Hepatocyte (in vitro differentiated cells): ENCODE data around the gene SMIM28.

Source experiments
- EZH2 ChIP-seq: fragments of 200-600 bp; sonication (generic); IDR thresholded peaks from 2 replicates; pipeline ENCODE4 v1.6.1; 2016; ENCODE audit warnings: antibody characterized with exemption, mild to moderate bottlenecking, borderline replicate concordance
- EZH2phosphoT487 ChIP-seq: fragments of 200-600 bp; sonication (generic); IDR thresholded peaks from one replicate; pipeline ENCODE4 v1.6.1; 2018; ENCODE audit warnings: antibody characterized with exemption, mild to moderate bottlenecking, low read depth, moderate library complexity; ENCODE audit not compliant: unreplicated experiment, severe bottlenecking
- TF ChIP-seq, protein P1 (sequence below): fragments of 200-600 bp; sonication (generic); IDR thresholded peaks from 2 replicates; pipeline ENCODE4 v1.5.1; 2016; ENCODE audit warnings: antibody characterized with exemption, mild to moderate bottlenecking; ENCODE audit not compliant: poor library complexity

DNA sequence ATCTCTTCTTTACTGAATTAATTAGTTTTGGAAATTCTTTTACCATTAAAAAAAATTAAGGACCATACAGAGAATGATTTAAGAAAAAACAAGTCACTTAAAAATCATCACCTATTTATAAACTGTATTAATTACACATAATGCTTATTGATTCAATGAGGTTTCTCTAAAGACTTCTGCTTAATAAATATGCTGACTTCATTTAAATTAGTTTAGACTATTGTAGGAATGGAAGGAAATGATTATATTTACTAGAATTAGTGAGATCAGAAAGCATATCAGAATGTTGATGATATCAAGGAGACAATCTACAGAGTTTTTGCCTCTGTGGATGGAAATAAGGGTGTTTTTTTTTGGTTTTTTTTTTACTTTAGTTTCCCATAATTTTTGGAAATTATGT lies 34.6 kb upstream of the SMIM28 start:
- TF ChIP-seq EZH2 (no peak), EZH2phosphoT487 (no peak)
- TF ChIP-seq, protein P1, sequence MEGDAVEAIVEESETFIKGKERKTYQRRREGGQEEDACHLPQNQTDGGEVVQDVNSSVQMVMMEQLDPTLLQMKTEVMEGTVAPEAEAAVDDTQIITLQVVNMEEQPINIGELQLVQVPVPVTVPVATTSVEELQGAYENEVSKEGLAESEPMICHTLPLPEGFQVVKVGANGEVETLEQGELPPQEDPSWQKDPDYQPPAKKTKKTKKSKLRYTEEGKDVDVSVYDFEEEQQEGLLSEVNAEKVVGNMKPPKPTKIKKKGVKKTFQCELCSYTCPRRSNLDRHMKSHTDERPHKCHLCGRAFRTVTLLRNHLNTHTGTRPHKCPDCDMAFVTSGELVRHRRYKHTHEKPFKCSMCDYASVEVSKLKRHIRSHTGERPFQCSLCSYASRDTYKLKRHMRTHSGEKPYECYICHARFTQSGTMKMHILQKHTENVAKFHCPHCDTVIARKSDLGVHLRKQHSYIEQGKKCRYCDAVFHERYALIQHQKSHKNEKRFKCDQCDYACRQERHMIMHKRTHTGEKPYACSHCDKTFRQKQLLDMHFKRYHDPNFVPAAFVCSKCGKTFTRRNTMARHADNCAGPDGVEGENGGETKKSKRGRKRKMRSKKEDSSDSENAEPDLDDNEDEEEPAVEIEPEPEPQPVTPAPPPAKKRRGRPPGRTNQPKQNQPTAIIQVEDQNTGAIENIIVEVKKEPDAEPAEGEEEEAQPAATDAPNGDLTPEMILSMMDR, result no peak
